K562 (cell line): ENCODE results near the gene SMIM15. TPM values are rescaled to one million over a fixed set of nuclear protein-coding genes. Genes with fewer than 3 reads are reported as not detected.

Source experiments
- ATAC-seq: fragments of 200-7000 bp; cut with Tn5 transposase; 3 replicates; pipeline ENCODE4 v1.9.1; 2020; ENCODE audit warnings: moderate library complexity
- BruUV-seq: library from RNA; stranded (reverse); fragments of 400-500 nt; replicated peaks from 2 replicates; lab custom pipeline; 2021; lab: Mats Ljungman, UMichigan
- CTCF ChIA-PET: fragments of 300-600 bp; formaldehyde crosslinking; extraction: SDS; loops from one replicate; lab custom pipeline; 2021; ENCODE audit warnings: low intra/inter-chr PET ratio; lab: Yijun Ruan, JAX
- POLR2A ChIA-PET: fragments of 300-600, 350-650 bp; sonication (Branson Sonifier 250); formaldehyde crosslinking; extraction: SDS; loops from one replicate; lab custom pipeline; 2021; ENCODE audit warnings: antibody characterized with exemption, inconsistent platforms; lab: Yijun Ruan, JAX
- DNase-seq, 4 experiments: peaks; one replicate each; pipeline versions ENCODE4 v3.0.0 to v3.0.0-alpha.2; 2011 to 2018; ENCODE audit warnings: low spot score in 3 of 4, mixed read lengths in 3 of 4; ENCODE audit errors: extremely low read depth in 1 of 4
- FAIRE-seq: peaks from 2 replicates; lab custom pipeline; 2011; peaks lifted over from hg19 to GRCh38; lab: Jason Lieb, UNC
- H2AFZ ChIP-seq: 2 replicates; pipeline ENCODE4 v1.6.0; 2011; ENCODE audit warnings: low read depth, low read length, control low read depth, inconsistent platforms
- H3K27ac ChIP-seq: fragments of 200-600 bp; 3 replicates; pipeline ENCODE4 v1.8.0; 2011; ENCODE audit warnings: low read depth, mild to moderate bottlenecking, control low read depth, inconsistent platforms, low read length, moderate library complexity, mixed read lengths; ENCODE audit errors: extremely low read depth
- H3K27me3 ChIP-seq, 2 experiments: fragments of 300-600 bp in 1 of 2; 2 replicates in 1 of 2; 3 replicates in 1 of 2; pipeline versions ENCODE4 v1.6.0 to v1.8.0; 2011; ENCODE audit warnings: inconsistent platforms in 2 of 2, low read length in 2 of 2, mild to moderate bottlenecking in 1 of 2, mixed read lengths in 1 of 2, moderate library complexity in 1 of 2; ENCODE audit not compliant: control insufficient read depth in 2 of 2, insufficient read depth in 2 of 2
- H3K36me3 ChIP-seq: fragments of 300-600 bp; 3 replicates; pipeline ENCODE4 v1.8.0; 2011; ENCODE audit warnings: mild to moderate bottlenecking, low read length, inconsistent platforms; ENCODE audit not compliant: control insufficient read depth, insufficient read depth
- H3K4me1 ChIP-seq, 2 experiments: fragments of 200-600 bp in 1 of 2; replicated peaks in 1 of 2; 2 replicates in 1 of 2; 3 replicates in 1 of 2; pipeline versions ENCODE4 v1.5.1 to v1.8.0; 2011; ENCODE audit warnings: inconsistent platforms in 2 of 2, low read length in 2 of 2, mild to moderate bottlenecking in 1 of 2, mixed read lengths in 1 of 2, moderate library complexity in 1 of 2; ENCODE audit not compliant: control insufficient read depth in 2 of 2, insufficient read depth in 2 of 2
- H3K4me2 ChIP-seq: 2 replicates; pipeline ENCODE4 v1.6.1; 2011; ENCODE audit warnings: low read length, control low read depth, inconsistent platforms, mixed read lengths; ENCODE audit not compliant: insufficient read depth
- H3K4me3 ChIP-seq: fragments of 200-600 bp; sonication (generic), shearing (Covaris generic); 2 replicates; pipeline ENCODE4 v1.5.1; 2016; ENCODE audit warnings: control low read depth, inconsistent platforms
- H3K79me2 ChIP-seq: fragments of 200-600 bp; 3 replicates; pipeline ENCODE4 v1.8.0; 2011; ENCODE audit warnings: low read length, inconsistent platforms; ENCODE audit not compliant: control insufficient read depth, insufficient read depth
- H3K9ac ChIP-seq, 2 experiments: 2 replicates each; pipeline versions ENCODE4 v1.6.0 to v1.6.1; 2011; ENCODE audit warnings: low read depth in 2 of 2, low read length in 2 of 2, control low read depth in 1 of 2, inconsistent platforms in 1 of 2, mild to moderate bottlenecking in 1 of 2, mixed read lengths in 1 of 2; ENCODE audit not compliant: insufficient read depth in 1 of 2
- H3K9me1 ChIP-seq: one replicate; pipeline ENCODE4 v1.6.0; 2011; ENCODE audit warnings: inconsistent platforms, mild to moderate bottlenecking, low read length, moderate library complexity; ENCODE audit not compliant: control insufficient read depth, insufficient read depth
- H3K9me3 ChIP-seq: replicated peaks from 2 replicates; pipeline ENCODE4 v1.5.1; 2011; ENCODE audit warnings: low read depth, low read length, inconsistent platforms; ENCODE audit not compliant: control insufficient read depth, insufficient read depth
- H4K20me1 ChIP-seq: replicated peaks from 2 replicates; pipeline ENCODE4 v1.6.1; 2011; ENCODE audit warnings: low read length, inconsistent platforms, mixed read lengths; ENCODE audit not compliant: control insufficient read depth, insufficient read depth
- CEBPZ ChIP-seq: fragments of 150-350 bp; IDR thresholded peaks from 2 replicates; pipeline ENCODE4 v1.6.1; 2014; ENCODE audit warnings: low read depth, mild to moderate bottlenecking, low read length, borderline replicate concordance
- FIP1L1 ChIP-seq: fragments of 200-400 bp; formaldehyde crosslinking; IDR thresholded peaks from 2 replicates; pipeline ENCODE4 v1.6.1; 2018; ENCODE audit warnings: mild to moderate bottlenecking, low read depth, low read length; ENCODE audit not compliant: poor library complexity, severe bottlenecking
- HNRNPK ChIP-seq: fragments of 200-400 bp; formaldehyde crosslinking; IDR thresholded peaks from one replicate; pipeline ENCODE4 v1.6.1; 2018; ENCODE audit warnings: mild to moderate bottlenecking, low read depth, low read length; ENCODE audit not compliant: poor library complexity, severe bottlenecking
- MTA1 ChIP-seq: fragments of 450-650 bp; IDR thresholded peaks from 2 replicates; pipeline ENCODE4 v1.6.1; 2017; ENCODE audit warnings: borderline replicate concordance
- PHB2 ChIP-seq: fragments of 450-650 bp; IDR thresholded peaks from 2 replicates; pipeline ENCODE4 v1.6.1; 2017; ENCODE audit warnings: low read depth
- PHTF2 ChIP-seq: fragments of 250-450 bp; sonication (Bioruptor Pico); IDR thresholded peaks from 2 replicates; pipeline ENCODE4 v1.5.0; 2021; ENCODE audit warnings: mild to moderate bottlenecking
- POLR2A ChIP-seq: fragments of 450-650 bp; conservative IDR thresholded peaks from 2 replicates; pipeline ENCODE4 v1.6.1; 2016
- SREBF1 ChIP-seq: fragments of 150-350 bp; IDR thresholded peaks from 2 replicates; pipeline ENCODE4 v1.6.1; 2014; ENCODE audit warnings: antibody characterized with exemption, low read depth, low read length, borderline replicate concordance
- SRSF3 ChIP-seq: fragments of 200-400 bp; formaldehyde crosslinking; IDR thresholded peaks from 2 replicates; pipeline ENCODE4 v1.6.1; 2016; ENCODE audit warnings: mild to moderate bottlenecking, low read length, moderate library complexity; ENCODE audit not compliant: insufficient read depth
- TSC22D4 ChIP-seq: fragments of 450-650 bp; IDR thresholded peaks from 2 replicates; pipeline ENCODE4 v1.6.1; 2016; ENCODE audit warnings: missing genetic modification characterization, missing biosample characterization, control low read depth
- U2AF1 ChIP-seq: fragments of 200-400 bp; formaldehyde crosslinking; optimal IDR thresholded peaks from 2 replicates; pipeline ENCODE3; 2017; ENCODE audit warnings: mild to moderate bottlenecking, low read depth, low read length, moderate library complexity
- ZBTB33 ChIP-seq: sonication (generic); formaldehyde crosslinking; IDR thresholded peaks from 2 replicates; pipeline ENCODE4 v1.8.1; 2023; ENCODE audit warnings: mild to moderate bottlenecking, missing genetic modification reagents
- ZNF174 ChIP-seq: fragments of 250-450 bp; sonication (Bioruptor Pico); IDR thresholded peaks from 2 replicates; pipeline ENCODE4 v1.4.0; 2020; ENCODE audit warnings: mild to moderate bottlenecking
- in situ Hi-C: fragments of 300-500 bp; cut with MboI; formaldehyde crosslinking; loops from 4 replicates; pipeline ENCODE4 v1.15.0; 2018; ENCODE audit warnings: inconsistent platforms, mixed read lengths
- intact Hi-C: fragments of 100-400 bp; cut with micrococcal nuclease; formaldehyde crosslinking; loops from 2 replicates; pipeline ENCODE4 v1.14.2; 2022
- polyA plus RNA-seq, 8 experiments: library from polyadenylated mRNA; depleted of rRNA in 4 of 8; stranded (reverse) in 5 of 8; unstranded in 3 of 8; fragments of >200 nt; fragmentation: Nextera tagmentation in 2 of 8; fragmentation: Illumina TruSeq in 1 of 8; extraction: Ambion mirVana in 2 of 8; extraction: Trizol in 1 of 8; gene quantifications; 2 replicates each; pipeline versions ENCODE4 v1.2.1 to v1.2.3, GENCODE V29; 2011 to 2014; ENCODE audit warnings: inconsistent platforms in 1 of 8, missing spikeins in 1 of 8
- total RNA-seq, 7 experiments: library from RNA; depleted of rRNA in 6 of 7; stranded (reverse); fragments of >200 nt in 6 of 7; fragmentation: Illumina TruSeq in 2 of 7; extraction: Trizol in 2 of 7; gene quantifications; 2 replicates each; pipeline versions ENCODE4 v1.2.1 to v1.2.3, GENCODE V29; 2011 to 2021; ENCODE audit warnings: low replicate concordance in 1 of 7
- TF ChIP-seq, protein P1 (sequence below): fragments of 450-650 bp; IDR thresholded peaks from 2 replicates; pipeline ENCODE4 v1.6.1; 2016; ENCODE audit warnings: mild to moderate bottlenecking
- TF ChIP-seq, protein P2 (sequence below): fragments of 450-650 bp; IDR thresholded peaks from 2 replicates; pipeline ENCODE4 v1.6.1; 2016; ENCODE audit warnings: antibody characterized with exemption

The SMIM15 gene
- total and polyA plus RNA-seq, 9 of the 15 experiments (the other 6 are each of a cell fraction or from before 2014, with no cell fraction given), result 16.6 to 124 (median 82.0) TPM

- Histone ChIP-seq H3K27ac (no peak overlapping the region), H3K36me3 (no peaks in the 10 kb centered on the region), H3K9me3 (no peaks in the 10 kb centered on the region), H4K20me1 (no peaks in the 10 kb centered on the region), H3K9me1 (no peaks in the 10 kb centered on the region), H3K79me2 (no peaks in the 10 kb centered on the region), H3K4me1 (no peaks in the 10 kb centered on the region), H2AFZ (no peak overlapping the region), H3K4me2 (no peak overlapping the region), H3K4me3 (no peak overlapping the region), H3K9ac (no peak overlapping the region), H3K27me3 (no peaks in the 10 kb centered on the region; a peak in 1 of 5 replicates)
- intact Hi-C loops, result no loop called here
- POLR2A ChIA-PET, result interaction anchor here (0.7 kb wide), 2 partner anchors 132 to 610 kb away, joined by 3 read pairs; no protein-coding TSS in a partner anchor
- ATAC-seq (no peak), DNase-seq (no peak), FAIRE-seq (no peak)
- in situ Hi-C loops, result no loop called here
- CTCF ChIA-PET, result no interaction called here
- BruUV-seq, result no TSS peak
- TF ChIP-seq, protein P1, sequence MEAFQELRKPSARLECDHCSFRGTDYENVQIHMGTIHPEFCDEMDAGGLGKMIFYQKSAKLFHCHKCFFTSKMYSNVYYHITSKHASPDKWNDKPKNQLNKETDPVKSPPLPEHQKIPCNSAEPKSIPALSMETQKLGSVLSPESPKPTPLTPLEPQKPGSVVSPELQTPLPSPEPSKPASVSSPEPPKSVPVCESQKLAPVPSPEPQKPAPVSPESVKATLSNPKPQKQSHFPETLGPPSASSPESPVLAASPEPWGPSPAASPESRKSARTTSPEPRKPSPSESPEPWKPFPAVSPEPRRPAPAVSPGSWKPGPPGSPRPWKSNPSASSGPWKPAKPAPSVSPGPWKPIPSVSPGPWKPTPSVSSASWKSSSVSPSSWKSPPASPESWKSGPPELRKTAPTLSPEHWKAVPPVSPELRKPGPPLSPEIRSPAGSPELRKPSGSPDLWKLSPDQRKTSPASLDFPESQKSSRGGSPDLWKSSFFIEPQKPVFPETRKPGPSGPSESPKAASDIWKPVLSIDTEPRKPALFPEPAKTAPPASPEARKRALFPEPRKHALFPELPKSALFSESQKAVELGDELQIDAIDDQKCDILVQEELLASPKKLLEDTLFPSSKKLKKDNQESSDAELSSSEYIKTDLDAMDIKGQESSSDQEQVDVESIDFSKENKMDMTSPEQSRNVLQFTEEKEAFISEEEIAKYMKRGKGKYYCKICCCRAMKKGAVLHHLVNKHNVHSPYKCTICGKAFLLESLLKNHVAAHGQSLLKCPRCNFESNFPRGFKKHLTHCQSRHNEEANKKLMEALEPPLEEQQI, result no peak
- TF ChIP-seq POLR2A, result no peak
- TF ChIP-seq CEBPZ, result no peak
- TF ChIP-seq ZBTB33 (CRISPR knock-in tag), result no peak
- no peak for TF ChIP-seq PHTF2 (CRISPR knock-in tag)
- no peak for TF ChIP-seq ZNF174
- TF ChIP-seq PHB2, result no peak
- no peak for TF ChIP-seq HNRNPK
- TF ChIP-seq SRSF3, result no peak
- TF ChIP-seq TSC22D4 (tag), result no peak
- TF ChIP-seq, protein P2, sequence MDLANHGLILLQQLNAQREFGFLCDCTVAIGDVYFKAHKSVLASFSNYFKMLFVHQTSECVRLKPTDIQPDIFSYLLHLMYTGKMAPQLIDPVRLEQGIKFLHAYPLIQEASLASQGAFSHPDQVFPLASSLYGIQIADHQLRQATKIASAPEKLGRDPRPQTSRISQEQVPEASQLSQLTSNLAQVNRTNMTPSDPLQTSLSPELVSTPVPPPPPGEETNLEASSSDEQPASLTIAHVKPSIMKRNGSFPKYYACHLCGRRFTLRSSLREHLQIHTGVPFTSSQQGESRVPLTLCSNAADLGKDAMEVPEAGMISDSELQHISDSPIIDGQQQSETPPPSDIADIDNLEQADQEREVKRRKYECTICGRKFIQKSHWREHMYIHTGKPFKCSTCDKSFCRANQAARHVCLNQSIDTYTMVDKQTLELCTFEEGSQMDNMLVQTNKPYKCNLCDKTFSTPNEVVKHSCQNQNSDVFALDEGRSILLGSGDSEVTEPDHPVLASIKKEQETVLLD, result no peak
- no peak for TF ChIP-seq SREBF1
- TF ChIP-seq U2AF1, result no peak
- TF ChIP-seq FIP1L1, result no peak
- no peak for TF ChIP-seq MTA1
Measured at GRCh38 chr5:61207884-61208283, 45.6 kb upstream of the SMIM15 start.
